Raji (cell line): ENCODE data around the gene DYNLRB1.

Experiments
- POLR2A ChIP-seq: IDR thresholded peaks from 2 replicates; pipeline ENCODE4 v1.6.1; 2011; ENCODE audit warnings: low read depth, low read length, control low read depth; ENCODE audit not compliant: insufficient read depth

DYNLRB1 gene

DNA sequence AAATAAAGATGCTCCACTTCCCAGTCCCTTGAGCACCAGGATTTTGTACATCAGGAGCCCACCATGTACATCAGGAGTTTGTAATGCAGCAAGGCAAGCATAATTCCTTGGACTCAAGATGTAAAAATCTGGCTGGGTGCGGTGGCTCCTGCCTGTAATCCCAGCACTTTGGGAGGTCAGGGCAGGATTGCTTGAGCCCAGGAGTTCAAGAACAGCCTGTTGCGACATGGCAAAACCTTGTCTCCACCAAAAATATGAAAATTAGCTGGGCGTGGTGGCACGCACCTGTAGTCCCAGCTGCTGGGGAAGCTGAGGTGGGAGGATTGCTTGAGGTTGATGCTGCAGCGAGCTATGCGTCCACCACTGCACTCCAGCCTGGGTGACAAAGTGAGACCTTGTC is 26.2 kb downstream of the DYNLRB1 start:
- no peak for TF ChIP-seq POLR2A

DNA sequence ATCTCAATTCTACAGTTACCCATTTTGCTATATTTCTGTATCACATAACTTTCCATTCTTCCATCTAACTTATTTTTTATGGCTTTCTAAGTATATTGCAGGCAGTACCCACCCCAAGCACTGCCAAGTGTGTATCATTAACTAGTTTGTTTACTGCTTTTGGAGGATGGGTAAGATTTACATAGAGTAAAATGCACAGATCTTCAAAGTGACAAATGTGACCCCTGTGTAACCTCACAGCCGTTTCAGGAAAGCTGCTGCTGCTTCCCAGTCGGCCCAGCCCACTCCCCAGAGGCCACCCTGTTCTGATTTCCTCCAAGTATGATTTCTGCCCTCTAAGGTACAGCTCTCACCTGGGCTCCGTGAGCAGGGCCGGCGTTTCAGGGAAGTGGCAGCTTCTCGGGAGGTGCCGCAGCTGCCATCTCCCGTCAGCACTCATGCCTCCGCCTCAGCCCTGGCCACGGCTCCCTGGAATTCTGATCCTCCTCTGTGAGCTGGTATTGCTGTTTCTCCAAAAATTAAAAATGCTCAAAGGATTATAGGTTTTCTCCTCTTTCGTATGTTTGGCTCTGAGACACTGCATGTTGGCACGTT is 27.3 kb downstream of the DYNLRB1 start:
- TF ChIP-seq POLR2A = no peak

DNA sequence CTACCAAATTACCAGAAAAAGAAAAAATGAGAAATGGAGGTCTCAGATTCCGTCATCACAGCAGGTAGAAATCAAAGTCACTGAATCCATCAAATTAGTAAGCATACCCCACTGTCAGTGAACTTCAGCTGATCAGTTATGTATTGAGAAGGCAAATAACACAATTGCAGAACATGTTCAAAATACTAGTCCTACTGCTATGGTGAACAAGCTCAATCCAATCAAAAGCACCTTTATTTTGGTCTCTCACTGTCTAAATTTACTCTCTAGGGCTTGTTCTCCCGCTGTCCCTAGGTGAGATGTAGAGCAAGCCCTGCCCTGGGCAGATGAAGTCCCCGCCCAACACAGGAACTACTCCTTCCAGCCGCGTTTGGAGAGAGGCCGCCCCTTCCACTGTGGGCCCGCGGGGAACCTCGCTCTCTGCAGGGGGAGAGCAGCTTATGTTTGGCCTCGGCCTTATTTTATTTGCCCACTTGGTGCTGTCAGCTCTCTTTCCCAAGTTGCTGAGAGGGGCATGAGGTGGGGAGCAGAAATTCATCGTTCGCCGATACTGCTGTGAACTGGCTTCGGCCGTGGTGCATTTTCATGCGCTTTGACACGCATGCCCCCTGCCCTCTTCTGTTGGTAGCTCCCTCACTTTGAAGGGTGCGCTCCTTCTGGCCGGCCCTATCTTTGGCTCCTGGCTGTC is 28.0 kb downstream of the DYNLRB1 start:
- TF ChIP-seq POLR2A = no peak

DNA sequence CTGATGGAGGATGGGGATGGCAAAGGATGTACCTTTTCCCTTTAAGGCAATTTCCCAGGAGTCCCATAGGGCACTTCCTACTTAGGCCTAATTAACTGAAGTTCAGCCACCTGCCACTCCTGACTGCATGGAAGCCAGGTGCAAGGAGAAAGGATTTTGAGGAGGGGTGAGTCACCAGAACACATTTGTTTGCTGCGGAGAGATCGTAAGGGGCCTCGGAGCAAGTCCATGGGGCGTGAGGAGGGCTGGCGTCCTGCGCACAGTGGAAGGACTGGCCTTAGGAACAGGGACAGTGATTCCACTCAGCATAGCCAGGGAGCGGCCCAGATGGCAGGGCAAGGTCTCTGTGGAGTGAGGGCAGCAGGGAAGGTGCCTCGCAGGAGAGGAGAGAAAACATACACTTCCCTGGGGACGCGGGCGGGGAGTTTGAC is 30.5 kb downstream of the DYNLRB1 start:
- TF ChIP-seq POLR2A = no peak

DNA sequence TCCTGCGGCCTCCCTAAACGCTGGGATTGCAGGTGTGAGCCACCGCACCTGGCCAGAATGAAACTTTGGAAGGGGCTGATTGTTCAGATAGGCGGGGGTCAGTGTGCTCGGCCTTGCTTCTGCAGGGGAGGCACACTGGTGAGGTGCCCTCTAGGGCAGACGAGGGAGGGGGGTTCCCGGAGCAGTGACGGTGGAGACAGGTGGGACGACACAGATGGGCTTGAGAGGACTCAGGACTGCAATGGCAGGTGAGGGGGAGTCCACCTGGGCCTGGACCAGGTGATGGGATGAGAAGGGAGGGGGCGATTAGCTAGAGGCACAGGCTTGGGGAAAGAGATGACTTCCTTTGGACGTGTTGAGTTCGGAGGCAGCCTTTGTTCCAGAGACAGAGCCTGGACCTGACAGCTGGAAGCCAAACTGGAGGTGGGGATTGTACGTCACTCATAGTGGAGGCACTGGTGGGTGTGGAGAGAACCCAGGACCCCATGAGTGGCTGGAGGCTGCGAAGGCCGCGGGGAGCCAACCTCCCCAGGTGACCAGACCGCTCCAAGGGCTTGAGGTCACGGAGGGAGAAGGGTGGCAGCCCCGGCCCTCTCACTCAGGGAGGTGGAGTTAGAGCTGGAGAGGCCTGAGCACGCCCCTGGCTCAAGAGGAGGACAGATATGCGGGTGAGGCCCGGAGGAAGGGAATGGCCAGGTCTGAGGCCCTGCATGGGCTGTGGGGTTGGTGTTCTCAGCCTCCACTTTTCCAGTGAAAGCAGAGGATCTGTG is 31.8 kb downstream of the DYNLRB1 start:
- no peak for TF ChIP-seq POLR2A

DNA sequence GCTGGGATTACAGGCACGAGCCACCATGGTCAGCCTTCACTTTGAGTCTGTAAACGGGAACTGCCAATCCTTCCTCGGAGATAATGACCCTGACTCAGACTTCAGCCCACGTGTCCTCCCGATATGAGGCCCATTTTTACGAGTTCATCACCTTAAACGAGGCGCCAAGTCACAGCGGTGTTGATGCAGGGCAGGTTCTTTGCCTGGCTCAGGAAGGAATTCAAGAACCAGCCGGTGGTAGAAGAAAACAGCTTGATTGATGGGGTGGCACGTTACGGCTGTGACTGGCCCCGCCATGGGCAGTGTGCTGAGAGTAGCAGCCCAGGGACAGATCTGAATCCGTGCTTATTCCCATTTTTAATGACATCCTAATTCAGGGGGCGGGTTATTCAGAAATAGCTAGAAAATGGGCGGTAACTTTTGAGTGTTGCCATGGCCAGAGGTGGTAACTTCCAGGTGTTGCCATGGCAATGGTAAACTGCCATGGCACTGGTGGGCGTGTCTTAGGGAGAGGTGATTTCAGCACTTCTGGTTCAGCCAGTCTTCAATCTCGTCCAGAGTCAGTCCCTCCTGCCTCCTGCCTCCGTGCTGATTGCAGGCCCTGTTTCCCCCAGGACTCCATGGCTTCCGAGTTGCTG is 33.2 kb downstream of the DYNLRB1 start:
- no peak for TF ChIP-seq POLR2A

DNA sequence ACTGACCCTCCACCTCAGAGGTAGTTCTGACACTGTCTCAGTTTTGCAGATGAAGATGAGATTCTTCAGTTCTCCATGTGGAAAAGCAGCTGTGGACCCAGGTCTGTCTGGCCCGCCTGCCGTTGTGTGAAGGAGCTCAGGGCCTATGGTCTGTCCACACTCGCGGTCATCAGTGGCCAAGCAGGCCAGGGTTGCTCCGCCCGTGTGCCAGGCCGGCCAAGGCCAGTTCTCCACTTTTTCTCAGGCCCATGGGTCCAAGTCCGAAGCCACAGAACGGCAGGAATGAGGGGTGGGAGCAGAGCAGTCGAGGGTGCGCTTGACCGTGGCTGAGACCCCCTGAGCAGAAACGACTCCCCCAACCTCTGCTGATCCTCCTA is 33.7 kb downstream of the DYNLRB1 start:
- TF ChIP-seq POLR2A = no peak

DNA sequence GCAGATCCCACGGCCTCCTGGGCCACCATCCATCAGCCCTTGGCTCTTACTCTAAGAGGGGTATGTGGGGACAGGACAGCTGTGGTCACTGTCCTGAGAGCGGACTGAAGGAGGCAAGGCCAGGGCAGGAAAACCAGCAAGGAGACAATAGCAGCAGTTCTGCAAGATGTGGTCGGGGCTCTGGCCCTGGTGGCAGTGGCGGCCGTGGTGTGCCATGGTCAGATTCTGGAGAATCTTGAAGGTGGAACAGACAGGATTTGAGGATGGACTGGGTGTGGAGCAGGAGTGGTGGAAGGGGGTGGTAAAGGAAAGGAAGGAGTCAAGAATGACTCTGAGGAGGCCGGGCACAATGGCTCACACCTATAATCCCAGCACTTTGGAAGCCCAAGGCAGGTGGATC is 36.3 kb downstream of the DYNLRB1 start:
- no peak for TF ChIP-seq POLR2A

DNA sequence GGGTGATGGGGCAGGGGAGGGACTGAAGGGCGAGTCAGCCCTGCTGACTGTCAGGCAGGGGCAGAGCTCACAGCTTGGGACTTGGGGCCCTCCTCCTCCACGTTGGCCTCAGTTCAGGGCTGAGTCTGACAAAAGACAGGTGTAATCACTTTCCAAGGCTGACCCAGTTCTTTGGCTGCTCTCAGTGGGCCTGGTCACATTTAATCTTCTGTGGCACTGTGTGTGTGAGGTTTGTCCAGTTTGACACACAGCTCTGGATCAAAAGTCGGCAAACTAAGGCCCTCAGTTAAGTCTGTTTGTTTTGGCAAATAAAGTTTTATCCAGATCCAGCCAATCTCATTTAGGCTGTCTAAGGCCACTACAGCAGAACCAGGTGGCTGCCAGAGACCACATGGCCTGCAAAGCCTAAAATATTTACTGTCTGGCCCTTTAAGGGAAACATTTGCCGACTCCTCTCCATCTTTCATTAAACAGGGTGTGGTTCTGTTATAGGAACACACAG is 37.2 kb downstream of the DYNLRB1 start:
- no peak for TF ChIP-seq POLR2A

DNA sequence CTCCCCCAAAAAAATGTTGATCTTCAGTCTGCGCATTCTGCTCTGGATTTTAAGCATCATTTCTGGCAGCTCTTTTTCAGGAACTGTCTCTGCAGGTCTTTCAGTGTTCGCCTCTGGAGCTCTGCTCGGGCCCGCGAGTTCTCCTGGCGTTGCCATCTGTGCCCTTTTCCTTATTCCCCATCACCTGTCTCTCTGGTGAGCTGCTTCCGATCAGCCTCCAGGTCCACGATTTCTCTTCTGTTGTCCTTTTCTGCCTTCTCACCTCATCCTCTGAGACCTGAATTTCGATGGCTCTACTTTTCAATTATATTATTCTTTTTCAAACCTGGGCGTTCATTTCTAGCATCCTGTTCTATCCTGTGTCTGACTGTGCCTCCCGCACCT is 41.7 kb downstream of the DYNLRB1 start:
- no peak for TF ChIP-seq POLR2A

DNA sequence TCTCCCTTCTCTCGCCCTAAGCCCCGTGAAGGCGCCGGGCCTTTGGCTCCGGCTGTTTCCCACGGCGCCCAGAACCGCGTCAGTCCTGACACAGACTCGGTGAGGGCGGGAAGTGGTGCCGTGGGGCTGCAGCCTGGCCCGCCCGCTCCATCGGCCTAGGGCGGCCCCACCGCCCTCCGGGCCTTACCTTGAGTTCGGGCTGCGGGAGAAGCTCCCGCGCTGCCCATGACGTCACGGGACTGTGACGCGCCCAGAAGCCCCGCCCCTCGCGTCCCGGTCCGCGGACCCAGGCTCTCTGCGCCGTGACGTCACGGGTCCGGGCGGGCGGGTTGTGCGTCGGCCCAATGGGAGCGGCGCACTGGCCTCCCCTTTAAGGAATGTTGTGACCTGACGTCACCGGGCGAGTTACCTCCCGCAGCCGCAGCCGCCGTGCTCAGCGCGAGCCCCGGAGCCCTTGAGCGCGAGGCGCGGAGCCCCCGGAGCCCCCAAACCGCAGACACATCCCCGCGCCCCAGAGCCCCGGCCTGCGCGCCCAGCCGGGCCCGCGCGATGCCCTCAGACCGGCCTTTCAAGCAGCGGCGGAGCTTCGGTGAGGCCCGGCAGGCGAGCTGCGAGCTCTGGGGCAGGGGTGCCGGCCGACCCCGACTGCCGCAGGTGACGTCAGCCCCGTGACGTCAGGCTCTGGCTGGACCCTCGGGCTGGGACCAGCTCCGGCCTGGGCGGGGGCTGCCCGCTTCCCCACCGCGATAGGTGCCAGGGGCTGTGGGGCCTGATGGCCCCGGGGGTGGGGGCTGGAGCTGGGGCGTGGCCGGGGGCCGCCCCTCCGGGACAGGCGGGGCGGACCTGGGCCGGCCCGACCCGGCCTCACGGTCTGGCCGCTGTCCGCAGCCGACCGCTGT is 42.3 kb downstream of the DYNLRB1 start, which contains the start of gene MAP1LC3A:
Gene MAP1LC3A (plus strand): TSS at position 399 of the 899 bp plus-strand sequence. CDS start 151 bp downstream, at position 550.
- no peak for TF ChIP-seq POLR2A

DNA sequence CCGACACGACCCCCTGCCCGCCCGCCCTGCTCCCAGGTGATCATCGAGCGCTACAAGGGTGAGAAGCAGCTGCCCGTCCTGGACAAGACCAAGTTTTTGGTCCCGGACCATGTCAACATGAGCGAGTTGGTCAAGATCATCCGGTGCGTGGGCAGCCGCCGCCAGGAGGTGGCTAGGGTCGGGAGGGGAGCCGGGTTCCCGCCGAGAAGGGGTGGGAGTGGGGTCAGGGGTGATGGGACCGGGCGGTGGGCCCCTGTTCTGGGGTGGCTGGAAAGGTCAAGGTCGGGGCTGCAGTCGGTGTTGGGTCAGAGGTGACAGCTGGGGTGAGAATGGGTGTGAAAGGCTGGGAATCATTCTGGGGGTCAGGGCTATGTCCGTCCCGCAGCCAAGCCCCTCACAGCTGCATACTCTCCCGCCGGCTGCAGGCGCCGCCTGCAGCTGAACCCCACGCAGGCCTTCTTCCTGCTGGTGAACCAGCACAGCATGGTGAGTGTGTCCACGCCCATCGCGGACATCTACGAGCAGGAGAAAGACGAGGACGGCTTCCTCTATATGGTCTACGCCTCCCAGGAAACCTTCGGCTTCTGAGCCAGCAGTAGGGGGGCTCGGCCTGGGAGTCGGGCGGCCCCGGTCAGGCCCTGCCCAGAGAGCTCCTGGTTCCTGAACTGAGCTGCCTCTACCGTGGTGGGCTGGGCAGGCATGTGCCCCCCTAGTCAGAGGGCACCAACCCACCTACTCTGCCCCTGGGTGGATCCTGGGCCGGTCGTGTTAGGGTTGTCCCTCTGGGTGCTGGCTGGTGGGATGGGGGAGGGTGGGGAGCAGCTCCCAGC is 43.3 kb downstream of the DYNLRB1 start:
- no peak for TF ChIP-seq POLR2A

DNA sequence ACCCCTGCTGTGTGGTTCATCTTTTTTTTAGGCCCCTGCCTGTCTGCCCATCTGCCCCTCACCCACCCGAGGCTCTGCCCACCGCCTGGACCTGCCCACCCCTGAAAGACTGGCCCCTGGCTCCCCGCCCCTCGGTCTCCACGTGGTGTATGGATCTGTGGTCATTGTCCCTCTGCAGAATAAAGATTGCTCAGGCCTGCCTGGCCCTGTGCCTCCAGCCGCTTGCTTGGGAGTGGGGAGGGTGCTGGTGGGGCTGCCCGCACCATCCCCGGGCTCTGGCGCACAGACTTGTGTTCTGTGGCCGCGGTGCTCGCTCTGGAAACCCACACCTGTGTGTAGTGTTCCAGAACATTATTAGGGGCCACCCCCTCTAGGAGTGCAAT is 43.9 kb downstream of the DYNLRB1 start:
- no peak for TF ChIP-seq POLR2A

DNA sequence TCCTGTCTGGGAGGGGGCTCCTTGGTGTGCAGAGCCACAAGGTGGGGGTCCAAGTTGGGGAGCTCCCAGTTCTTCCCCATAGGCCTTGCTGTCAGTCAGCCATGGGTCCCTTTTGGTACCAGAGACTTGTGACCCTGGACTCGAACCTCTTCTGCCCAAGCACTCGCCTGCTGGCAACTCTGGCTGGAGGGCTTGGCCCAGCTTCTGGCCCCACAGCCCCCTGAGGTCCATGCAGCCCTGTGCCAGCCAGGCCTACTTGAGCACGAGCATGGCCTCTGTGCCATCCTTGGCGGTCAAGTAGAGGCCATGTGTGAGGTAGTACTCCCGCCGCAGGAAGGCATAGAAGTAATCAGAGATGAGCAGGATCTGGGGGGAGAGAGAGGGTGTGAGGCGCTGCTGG is 44.4 kb downstream of the DYNLRB1 start:
- no peak for TF ChIP-seq POLR2A
